Epithelial cell of proximal tubule (primary cell): ENCODE results near the gene ERC2. TPM values are rescaled to one million over a fixed set of nuclear protein-coding genes. Genes with fewer than 3 reads are reported as not detected.

Experiments used
- DNase-seq: peaks from one replicate; pipeline ENCODE4 v3.0.0-alpha.2; 2011; ENCODE audit warnings: low read depth
- H3K4me3 ChIP-seq: 2 replicates; pipeline ENCODE4 v1.5.1; 2011; ENCODE audit warnings: low read depth, mild to moderate bottlenecking, low read length
- total RNA-seq: library from RNA; depleted of rRNA; stranded (reverse); fragments of >200 nt; gene quantifications from 2 replicates; pipeline ENCODE4 v1.2.3, GENCODE V29; 2015
- TF ChIP-seq, protein P1 (sequence below): conservative IDR thresholded peaks from 2 replicates; pipeline ENCODE4 v1.5.1; 2012; ENCODE audit warnings: low read depth, mild to moderate bottlenecking, low read length

ERC2 gene
- total RNA-seq, 1 donor from 2014 or later, result 2.7 TPM

DNA sequence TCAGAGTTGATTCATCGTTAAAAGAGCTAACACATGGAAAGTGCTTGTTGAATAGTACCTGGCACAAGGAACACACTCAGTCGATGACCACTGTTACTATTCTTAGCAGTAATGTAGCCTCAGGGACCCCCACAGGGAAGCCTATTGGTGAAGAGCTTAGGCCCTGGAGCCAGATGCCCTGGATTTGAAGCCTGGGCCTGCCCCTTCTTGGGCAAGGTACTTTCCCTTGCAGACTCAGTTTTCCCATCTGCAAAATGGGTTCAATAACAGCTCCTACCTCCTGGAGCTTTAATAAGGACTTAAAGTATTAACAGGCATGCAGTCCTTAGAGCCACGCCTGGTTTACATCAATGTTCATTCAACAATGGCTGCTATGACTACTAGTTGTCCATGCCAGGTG lies 884.2 kb downstream of the ERC2 start:
- DNase-seq, result no peak
- no peak overlapping the region for H3K4me3 ChIP-seq
- TF ChIP-seq, protein P1, sequence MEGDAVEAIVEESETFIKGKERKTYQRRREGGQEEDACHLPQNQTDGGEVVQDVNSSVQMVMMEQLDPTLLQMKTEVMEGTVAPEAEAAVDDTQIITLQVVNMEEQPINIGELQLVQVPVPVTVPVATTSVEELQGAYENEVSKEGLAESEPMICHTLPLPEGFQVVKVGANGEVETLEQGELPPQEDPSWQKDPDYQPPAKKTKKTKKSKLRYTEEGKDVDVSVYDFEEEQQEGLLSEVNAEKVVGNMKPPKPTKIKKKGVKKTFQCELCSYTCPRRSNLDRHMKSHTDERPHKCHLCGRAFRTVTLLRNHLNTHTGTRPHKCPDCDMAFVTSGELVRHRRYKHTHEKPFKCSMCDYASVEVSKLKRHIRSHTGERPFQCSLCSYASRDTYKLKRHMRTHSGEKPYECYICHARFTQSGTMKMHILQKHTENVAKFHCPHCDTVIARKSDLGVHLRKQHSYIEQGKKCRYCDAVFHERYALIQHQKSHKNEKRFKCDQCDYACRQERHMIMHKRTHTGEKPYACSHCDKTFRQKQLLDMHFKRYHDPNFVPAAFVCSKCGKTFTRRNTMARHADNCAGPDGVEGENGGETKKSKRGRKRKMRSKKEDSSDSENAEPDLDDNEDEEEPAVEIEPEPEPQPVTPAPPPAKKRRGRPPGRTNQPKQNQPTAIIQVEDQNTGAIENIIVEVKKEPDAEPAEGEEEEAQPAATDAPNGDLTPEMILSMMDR, result no peak

DNA sequence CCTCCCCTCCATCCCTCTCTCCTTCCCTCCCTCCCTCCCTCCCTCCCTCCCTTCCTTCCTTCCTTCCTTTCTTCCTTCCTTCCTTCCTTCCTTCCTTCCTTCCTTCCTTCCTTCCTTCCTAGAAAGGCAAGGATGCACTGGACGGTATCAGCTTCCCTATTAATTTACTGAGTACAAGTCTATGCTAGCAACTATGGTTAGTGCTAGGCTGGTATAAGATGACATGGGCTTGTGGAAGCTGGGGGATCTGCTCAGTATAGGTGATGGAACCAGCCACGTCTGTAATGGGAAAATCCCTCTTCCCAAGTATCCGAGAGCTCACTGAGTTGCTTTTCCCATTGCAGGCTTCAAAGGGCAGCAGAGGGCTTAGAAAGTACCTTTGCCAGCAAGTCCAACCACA lies 884.8 kb downstream of the ERC2 start:
- TF ChIP-seq, protein P1, result no peak
- H3K4me3 ChIP-seq, result no peak overlapping the region
- DNase-seq, result no peak

DNA sequence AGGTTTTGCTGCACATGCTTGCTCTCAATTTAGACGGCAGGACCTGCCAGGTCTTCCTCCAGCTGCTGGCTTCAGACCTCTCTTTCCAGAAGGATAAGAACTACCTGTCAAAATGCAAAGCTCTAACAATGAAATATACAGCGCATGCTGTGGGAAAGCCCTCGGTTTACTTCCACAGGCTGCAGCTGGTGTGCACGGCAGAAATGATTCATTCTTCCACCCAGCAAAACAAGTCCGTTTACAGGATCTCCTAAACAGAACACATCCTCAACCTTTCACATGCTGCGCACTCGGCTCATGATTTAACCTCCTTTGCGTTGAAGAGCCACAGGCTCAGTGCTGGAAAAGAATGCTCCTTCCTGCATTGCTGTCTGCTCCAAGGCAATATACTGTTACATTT lies 888.8 kb downstream of the ERC2 start:
- TF ChIP-seq, protein P1, result no peak
- DNase-seq, result no peak
- H3K4me3 ChIP-seq, result no peak overlapping the region

DNA sequence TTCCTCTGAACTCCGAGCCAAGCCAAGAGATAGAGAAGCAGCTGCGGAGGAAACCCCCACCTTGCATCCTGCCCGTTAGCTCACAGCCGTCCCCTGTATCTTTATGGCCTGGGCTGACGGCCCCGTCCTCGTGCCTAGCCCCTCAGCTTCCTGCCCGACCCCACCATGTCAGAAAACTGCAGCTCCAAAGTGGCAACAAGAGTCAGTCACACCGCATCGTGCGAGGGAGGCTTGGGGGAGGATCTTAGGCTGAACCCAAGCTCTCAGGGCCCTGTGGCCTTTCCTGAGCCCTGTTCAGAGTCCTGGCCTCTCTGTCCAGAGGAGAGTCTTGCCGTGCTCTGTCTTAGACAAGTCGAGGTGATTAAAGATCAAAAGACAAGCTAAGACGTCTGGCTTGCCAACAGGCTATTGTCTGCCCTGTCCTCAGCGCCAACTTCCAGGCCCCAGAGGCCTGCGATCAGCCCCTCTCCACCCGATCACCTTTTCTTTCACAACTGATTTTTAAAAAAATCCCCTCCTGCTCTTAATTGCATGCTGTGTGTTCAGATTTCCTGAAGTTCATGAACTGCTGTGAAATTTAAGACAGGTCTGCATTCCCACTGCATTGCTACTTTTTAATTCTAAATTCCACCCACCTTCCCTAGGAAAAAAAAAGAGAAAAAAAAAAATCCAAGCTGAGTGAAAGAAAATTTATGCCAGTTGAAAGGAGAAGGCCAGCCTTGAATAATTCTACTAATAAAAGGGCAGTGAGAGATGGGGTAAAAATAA lies 891.5 kb downstream of the ERC2 start:
- no peak for DNase-seq
- H3K4me3 ChIP-seq, result no peak overlapping the region
- TF ChIP-seq, protein P1, result no peak

DNA sequence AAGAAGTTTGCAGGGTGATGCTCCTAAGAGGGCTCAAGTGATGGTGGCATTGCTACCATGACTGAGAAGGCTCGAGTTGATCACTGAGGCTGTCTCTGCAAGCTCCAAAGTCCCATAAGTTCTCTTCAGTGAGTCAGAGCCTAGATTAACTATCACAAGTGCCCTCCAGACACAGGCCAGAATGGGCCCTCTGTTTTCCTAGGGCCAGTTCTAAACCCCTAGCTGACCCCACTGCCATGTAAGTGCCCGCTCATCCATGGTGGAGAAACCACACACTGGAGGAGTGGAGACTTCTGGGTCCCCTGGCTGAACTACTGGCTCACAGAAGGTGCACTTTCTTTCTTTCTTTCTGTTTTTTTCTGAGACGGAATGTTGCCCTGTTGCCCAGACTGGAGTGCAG lies 893.6 kb downstream of the ERC2 start:
- no peak overlapping the region for H3K4me3 ChIP-seq
- no peak for DNase-seq
- TF ChIP-seq, protein P1, result no peak

DNA sequence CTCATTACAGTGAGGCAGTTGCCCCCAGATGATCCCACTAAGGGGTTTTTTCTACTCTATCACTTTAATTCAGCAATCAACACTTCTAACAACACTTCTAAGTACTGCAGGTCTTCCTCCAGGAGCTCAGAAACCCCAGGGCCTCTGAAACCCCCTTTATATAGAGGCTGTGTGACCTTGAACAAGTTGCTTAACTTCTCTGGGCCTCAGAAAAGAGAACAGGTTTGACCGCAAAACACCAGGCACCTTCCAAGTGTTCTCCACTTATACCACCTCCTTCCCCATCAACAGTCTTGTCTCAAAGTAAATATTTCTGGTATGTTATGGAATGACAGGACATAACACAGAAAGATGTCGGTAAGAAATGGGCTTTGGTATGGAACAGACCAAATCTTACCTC lies 895.5 kb downstream of the ERC2 start:
- TF ChIP-seq, protein P1, result no peak
- DNase-seq, result no peak

DNA sequence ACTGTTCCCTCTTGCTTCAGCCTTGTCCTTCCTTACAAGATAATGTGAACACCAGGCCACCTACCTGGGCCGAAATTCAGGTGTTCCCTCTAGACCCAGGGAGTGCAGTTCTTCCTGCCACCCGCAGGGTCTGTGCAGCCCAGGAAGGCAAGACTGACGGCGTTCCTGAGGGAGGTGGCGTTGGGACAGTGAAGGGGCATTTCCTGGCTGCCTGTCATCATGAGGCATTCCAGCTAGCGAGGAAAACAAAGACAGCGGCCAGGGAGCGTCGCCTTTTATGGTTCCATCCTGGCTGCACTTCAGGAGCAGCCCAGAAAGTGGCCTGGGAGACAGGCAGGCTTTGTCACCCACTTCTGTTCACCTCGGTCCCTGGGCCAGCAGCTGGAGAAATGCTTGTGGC lies 896.4 kb downstream of the ERC2 start:
- TF ChIP-seq, protein P1, result no peak
- H3K4me3 ChIP-seq, result no peak overlapping the region
- no peak for DNase-seq

More for the DNA sequence above, 895.5 kb downstream of the ERC2 start:
- H3K4me3 ChIP-seq, result no peak overlapping the region
